GM21381 (cell line): Measurements from ENCODE around the gene TMEM151A.
A peak's percentile ranks its signal among the peaks of the same experiment; 100 is the strongest.

Experiments used
- ATAC-seq: cut with Tn5 transposase; IDR thresholded peaks from one replicate; pipeline ENCODE4 v1.9.1; 2021; ENCODE audit warnings: mild to moderate bottlenecking, moderate library complexity; ENCODE audit not compliant: unreplicated experiment

The TMEM151A gene

DNA sequence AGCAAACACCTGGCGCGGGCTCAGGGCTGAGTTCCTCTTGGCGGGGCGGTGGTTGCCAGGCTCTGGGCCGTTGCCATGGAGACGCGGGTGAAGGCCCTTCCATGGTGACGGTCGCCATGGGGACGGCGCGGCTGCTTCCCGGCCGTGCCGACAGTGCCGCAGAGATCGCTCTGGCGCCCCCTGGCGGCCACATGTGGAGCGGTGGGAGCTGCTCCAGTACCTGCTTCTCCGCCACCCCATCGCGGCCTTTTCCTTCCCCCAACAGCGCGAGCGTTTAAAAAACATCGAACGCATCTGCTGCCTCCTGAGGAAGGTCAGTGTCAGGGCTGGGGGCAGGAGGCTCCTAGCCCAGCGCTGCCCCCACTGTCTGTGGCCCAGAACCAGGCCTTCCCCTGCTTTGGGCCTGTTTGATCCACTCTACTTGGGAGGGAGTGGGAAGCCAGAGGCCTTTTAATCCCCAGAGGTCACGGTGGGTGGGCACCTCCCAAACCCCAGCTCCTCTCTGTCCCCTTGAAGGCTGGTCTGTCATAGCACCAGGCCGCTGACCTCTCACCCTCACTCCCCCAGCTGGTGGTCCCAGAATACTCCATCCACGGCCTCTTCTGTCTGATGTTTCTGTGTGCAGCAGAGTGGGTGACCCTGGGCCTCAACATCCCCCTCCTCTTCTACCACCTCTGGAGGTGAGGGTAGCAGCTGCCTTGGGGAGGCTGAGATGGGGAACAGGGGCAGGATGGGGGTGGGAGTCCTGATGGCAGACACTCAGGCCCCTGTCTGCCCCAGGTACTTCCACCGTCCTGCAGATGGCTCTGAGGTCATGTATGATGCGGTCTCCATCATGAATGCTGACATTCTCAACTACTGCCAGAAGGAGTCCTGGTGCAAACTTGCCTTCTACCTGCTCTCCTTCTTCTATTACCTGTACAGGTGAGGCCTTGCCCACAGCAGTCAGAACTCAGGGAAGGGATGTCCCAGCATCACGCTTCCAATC, 8.9 kb upstream of the TMEM151A start:
- ATAC-seq, result peak; percentile 78

DNA sequence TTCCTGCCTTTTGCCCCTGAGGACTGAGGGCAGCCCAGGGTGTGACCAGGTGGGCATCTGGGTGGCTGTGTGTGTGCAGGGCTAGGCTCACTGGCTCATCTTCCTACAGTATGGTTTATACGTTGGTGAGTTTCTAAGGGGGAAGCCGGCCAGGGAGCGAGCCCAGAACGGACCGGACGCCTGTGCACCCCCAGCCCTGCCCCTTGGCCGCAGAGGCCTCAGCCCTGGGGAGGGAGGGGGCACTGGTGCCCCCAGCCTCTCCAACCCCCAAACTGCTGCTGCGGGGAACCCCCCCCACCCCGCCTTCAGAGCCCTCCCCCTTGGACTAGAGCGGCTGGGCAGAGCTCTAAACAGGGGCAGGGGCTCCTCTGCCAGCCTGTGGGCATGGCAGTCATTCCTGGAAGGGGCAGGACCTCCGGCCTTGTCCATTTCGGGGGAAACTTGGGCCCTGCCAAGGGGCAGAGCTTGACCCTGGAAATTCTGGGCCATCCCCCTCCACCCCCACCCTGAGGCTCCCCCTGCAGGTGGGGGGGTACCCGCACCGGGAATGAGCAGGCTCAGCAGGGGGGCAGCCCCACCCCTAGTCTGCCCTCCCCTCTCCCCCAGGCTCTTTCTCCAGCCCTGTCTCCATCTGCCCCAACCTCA, 8.1 kb upstream of the TMEM151A start:
- no peak for ATAC-seq

DNA sequence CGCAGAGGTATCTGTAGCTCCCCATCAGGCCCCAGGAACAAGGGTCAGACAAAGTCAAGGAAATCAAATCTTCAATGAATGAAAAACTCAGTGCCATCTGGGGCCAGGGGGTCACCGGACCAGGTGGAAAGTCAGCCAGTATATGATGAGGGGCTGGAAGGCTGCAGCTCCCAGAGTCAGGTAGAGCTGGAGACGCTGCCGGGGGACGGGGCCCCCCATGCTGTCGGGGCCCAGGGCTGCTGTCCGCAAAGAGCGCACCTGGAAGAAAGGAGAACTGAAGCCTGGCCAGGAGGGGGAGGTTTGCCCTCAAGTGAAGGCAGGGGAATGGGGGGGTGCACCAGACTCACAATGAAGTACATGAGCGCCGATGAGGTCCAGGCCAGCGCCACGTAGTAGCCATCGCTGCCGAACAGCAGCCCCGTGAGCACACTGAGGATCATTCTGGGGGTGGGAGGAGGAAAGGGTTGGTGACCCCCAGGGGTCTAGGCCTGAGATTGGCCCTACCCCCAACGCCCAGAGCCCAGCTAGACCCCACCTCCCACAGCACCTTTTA, 7.1 kb upstream of the TMEM151A start:
- ATAC-seq, result no peak

DNA sequence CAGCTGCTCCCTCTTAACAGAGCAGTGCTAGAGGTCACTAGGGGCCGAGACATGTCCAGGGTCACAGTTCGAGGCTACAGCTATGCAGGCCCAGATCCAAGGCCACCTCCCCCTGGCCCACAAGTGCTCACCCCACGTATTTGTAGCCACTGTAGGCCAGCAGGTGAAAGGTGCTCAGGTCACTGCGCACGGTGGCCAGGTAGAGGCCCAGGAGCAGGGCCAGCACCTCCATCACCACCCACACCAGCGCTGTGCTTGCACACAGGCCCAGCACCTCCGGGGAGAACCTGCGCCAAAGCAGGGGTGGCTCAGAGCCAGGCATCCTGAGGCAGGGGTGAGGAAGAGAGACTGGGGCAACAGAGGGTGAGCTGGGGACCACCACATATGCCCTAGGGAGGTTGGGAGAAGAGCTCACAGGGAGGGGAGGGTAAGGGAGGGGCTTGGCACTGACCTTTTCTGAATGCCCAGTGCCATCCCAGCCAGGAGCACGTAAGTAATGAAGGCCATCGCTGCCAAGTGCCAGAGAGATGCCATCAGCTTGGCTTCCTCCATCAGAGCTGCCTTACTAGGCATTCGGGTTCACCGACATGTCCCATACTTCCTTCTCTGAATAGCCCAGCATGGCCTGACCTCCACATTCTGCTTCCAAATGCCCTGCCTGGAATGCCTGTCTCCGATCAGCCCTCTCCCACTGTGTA, 6.3 kb upstream of the TMEM151A start:
- no peak for ATAC-seq

DNA sequence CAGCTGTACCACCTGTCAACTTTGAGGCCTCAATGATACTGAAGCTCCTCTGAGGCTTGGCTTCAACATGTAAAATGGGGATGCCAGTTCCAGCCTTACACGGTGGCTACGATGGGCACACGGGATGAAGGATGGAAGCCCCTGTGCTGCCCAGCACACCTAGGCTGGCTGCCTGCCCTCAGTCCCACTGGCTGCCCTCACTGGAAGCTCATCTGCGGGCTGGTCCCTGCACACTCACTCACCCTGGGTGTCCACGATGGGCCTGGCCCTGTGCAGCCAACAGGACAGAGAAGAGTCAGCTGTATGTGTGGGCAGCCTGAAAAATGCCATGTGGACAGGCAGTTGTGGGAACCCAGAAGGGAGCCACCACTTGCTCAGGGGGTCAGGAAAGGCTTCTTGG, 5.0 kb upstream of the TMEM151A start:
- ATAC-seq, result no peak

DNA sequence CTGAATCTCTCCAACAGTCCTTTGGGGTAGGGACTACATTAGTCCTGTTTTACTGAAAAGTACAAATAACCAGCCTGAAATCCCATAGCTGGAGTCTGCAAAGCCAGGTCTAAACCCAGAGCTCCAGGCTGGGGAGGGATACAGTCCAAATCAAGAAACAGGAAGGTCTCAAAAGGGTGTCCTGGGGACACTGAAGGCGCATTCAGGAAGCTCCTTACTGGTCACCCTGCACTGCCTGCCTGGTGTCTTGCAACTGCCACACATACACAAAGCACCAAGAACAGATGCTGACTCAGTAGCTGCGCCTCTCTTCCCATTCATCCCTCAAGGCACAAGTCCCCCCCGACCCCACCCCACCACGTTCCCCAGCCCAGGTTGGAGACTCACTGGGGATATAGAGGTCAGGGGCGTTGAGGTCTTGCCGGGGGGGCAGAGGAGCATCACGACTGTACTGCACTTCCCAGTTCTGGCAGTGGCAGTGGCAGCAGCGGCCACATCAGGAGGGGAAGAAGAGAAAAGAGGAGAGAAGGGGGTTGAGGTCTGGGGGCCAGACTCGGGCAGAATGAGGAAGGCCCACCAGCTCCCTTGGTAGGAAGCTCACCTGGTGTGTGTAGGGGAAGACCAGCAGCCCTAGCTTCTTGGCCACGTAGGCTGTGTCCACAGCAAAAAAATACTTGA, 4.3 kb upstream of the TMEM151A start:
- no peak for ATAC-seq

DNA sequence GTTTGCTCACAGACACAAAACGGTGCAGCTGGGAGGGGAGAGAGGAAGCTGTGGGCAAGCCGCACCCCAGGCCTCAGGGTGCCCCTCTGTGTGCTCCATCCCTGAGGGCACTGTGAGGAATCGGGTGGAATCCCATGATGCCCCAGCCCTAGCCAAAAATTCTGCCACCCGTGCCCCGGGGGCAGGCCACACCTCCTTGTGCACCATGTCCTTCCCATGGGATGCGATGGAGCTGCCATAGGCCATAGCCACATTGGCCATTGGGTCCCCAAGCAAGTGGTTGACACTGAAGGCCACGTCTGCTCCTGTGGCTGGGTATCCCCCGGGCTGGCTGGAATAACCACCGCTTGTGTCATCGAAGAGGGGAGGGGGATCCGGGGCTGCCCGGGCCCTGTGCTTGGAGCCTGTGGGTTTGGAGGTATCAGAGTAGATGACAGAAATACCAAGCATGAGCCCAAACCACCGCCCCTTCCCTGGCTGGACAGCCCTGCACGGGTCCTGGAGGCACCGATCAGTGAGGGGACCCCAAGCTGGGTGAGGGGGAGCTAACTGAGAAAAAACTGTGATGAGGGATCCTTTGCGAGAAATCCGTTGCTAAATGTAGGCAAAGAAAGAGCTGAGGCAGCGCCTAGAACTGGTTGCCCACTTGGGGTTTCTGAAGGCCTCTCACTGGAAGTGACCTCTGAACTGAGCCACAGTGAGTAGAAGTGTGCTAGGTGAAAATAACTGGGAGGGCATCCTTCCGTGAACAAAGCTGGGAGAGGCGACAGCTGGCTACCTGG, 3.6 kb upstream of the TMEM151A start:
- ATAC-seq, result no peak

DNA sequence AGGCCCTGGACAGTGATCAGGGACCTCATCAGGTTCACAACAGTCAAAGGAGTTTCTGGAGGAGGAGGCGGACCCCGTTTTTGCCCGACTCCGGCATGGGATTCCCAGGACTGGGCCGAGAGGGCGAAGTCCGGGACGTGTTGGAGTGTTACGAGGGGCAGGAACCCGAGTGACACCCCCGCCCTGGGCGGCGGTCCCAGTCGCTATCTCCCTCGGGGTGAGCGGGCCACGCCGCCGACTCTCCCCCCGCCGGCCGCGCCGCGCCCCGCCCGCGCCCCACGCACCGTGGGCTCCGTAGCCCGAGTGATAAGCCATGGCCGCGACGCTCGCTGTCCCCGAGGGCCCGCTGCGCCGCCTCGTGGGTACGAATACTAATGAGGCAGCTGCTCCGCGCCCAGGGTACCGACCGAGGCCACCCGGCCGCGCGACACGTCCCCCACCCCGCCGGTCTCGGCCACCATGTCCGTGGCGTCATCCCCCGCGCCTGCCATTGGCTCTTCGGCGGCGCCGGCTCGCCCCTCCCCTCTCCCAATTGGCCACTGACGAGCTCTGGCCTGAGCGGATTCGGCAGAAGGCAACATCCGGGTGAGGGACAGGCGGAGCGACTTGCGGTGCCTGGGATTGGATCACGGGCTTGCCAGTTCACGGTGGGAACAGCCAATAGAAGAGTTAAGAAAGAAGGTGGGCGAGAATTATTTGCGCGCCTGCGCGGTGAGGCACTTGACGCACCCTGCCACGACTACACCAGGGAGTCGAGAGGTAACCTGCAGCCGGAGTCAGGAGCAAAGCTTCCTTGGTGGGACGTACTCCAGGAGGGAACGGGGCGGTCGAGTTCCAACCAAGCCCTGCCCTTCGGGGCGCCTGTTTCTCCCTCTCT, 2.8 kb upstream of the TMEM151A start, which contains the start of gene YIF1A:
YIF1A (minus strand) TSS at position 473 of the 877 bp plus-strand sequence; CDS start at position 315, 158 bp downstream.
- ATAC-seq, result peak; percentile 92

DNA sequence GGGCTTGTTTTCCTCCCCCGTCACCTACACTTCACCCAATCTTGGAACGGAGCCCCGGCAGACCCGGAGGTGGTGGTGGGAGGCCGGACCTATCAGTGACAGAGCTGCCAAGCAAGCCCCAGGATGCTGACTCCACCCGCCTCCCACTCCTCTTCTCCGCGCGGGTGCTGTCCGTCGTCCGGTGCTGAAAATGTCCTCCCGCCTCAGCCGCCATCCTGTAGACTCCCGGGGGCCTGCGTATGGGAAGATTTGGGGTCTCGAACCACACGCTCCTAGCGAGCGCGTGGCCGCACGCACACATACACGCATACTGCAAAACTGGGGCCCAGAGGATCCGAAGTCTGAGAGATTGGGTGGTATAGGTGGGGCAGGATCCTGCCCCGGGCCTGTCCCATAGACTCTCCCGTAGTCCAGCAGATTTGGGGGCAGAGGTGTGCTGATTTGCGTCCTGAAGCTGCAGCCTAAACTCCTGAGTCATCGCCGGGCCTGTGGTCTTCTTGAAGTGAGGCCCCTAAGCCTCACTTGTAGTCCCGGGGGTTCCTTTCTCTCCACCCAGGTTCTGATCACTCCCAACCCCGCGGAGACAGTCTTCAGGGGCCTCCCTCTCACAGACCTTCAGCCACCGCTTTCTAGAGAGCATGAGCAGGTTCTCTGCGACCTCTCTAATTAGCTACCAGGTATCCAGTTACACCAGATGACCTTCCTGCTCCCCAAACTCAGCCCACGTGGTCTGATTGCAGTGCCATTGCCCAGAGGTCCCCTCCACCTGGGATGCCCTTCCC, 2.0 kb upstream of the TMEM151A start:
- peak; percentile 22 for ATAC-seq

DNA sequence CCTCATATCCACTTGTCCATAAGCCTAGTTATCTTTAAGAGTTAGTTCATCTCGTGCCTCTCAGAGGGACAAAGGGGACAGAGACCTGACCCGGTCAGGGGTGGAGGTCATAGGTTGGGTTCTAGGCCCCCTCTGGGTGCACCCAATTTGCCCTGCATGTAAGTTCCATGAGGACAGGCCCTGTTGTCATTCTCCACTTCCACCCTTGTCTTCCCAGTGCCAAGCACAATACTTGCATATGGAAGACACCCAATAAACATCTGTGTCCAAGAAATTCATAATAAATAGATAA, 1.4 kb upstream of the TMEM151A start:
- ATAC-seq, result no peak

DNA sequence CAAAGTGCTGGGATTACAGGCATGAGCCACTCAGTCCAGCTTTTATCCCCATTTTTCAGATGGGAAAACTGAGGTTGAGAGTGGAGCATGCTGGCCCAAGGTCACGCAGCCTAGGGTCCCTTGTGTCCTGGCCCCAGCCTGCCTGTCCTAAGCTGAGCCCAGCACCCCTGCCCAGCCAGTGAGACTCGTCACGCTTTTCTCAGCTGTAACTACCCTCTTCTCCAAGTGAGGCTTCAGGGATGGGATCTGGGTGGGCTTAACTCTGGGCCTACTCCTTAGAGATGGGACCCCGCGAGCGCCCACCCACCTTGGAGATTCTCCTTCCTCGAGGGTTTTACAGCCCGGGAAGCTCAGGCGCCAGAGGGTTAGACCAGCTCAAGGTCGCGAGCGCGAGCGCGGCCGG, 390 bp upstream of the TMEM151A start:
- ATAC-seq, result no peak

DNA sequence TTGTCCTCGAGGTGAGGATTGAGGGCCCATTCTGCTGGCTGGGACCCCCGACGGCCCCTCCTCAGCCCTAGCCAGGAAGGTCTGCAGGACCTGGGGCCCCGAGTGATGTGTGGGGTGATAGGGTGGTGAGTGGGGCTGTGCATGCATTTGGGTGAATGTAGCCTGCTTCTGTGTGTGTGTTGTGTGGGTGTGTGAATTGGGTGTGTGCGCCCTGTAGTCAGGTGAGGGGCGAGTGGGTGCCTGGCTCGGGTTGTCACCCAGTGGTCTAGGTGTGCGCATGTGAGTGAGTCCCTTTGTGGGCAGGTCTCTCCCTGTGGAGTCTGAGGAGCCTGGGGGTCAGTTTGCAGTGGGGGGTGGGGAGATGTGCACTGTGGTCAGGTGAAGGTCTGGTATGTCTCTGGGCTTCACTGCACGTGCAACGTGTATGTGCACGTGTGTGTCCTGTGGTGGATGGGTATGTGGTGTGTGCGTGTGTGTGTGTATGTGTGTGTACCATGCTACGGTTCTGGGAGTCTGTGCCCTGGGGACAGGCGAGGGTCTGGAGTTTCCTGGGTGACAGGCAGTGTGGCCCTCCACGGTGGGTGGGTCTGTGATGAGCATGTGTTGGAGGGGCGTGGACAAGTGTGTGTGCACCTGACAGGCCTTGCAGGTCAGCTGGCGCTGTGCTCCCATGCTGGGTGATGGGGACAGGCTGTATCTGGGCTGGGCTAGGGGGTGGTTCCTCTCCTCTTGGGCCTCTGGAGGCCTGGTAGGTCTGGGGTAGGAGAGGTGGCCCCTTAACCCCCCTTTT, 1.0 kb downstream of the TMEM151A start:
- no peak for ATAC-seq

DNA sequence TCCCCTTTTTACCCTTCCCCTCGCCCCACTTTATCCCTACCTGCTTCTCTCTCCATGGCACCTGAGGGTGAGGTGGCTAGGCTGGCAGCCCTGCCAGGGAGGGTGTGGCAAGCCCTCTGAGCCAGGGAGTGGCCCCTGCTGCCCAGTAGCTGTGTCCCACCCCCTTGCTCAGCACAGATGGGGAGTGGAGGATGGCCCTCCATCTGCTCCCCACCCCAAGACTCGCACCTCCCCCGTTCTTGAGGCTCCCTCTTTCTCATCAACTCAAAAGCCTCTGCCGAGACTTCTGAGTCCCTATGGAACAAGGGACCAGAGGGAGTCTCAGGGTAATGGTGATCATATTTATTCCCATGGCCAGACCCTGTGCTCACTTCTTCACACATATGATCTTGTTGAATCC, 1.7 kb downstream of the TMEM151A start:
- no peak for ATAC-seq

DNA sequence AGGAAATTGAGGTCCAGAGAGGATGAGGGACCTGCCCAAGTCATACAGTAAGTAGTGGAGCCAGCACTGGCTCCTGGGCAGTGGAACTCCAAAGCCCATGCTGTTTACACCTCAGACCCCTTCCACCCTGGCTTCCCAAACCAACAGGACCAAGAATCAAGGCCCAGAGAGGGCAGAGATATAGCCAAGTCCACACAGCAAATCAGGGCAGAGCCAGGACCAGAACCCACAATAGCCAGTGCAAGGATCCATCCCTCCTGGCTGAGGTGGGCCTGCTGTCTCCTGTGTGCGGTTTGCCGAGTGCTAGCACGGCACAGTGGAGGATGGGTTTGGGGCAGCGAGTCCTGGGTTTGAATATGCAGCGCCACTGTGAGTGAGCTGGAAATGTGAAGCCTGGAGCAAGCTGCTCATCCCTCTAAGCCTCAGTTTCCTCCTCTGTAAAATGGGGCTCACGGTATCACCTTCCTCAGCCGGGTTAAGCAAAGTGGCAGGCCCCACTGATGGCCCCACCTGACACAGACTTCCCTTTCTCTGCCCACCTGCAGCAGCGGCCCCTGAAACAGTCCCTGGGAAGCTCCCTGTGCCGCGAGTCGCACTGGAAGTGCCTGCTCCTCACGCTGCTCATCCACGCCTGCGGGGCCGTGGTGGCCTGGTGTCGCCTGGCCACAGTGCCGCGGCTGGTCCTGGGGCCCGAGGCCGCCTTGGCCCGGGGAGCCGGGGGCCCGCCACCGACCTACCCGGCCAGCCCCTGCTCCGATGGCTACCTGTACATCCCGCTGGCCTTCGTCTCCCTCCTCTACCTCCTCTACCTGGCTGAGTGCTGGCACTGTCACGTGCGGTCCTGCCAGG, 2.3 kb downstream of the TMEM151A start:
- ATAC-seq, result no peak

DNA sequence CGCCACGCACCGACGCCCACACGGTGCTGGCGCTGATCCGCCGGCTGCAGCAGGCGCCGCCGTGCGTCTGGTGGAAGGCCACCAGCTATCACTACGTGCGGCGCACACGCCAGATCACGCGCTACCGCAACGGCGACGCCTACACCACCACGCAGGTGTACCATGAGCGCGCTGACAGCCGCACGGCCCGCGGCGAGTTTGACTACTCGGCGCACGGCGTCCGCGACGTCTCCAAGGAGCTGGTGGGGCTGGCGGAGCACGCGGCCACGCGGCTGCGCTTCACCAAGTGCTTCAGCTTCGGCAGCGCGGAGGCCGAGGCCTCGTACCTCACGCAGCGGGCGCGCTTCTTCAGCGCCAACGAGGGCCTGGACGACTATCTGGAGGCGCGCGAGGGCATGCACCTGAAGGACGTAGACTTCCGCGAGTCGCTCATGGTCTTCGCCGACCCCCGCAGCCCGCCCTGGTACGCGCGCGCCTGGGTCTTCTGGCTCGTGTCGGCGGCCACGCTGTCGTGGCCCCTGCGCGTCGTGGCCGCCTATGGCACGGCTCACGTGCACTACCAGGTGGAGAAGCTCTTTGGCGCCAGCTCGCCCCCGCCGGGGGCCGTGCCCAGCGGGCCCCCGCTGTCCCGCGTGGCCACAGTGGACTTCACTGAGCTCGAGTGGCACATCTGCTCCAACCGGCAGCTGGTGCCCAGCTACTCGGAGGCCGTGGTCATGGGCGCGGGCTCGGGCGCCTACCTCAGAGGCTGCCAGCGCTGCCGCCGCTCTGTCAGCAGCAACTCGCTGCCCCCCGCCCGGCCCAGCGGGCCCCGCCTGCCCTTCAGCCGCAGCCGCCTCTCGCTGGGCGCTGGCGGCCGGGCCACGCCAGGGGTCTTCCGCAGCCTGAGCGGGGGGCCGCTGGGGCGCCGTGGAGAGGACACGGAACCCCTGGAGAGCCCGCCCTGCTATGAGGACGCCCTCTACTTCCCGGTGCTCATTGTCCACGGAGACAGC, 3.2 kb downstream of the TMEM151A start:
- ATAC-seq, result no peak
